Naive B cell (primary cell): ENCODE measurements around the gene RAPH1. TPM values are rescaled to one million over a fixed set of nuclear protein-coding genes. Genes with fewer than 3 reads are reported as not detected.
A peak's percentile ranks its signal among the peaks of the same experiment; 100 is the strongest.
"Not testable (repeated sequence)": the region's sequence is repeated elsewhere in the genome, so short reads cannot be mapped to it uniquely, and the experiment has no call there.

ENCODE experiments used
- ATAC-seq, 2 donors: fragments of 150-1000 bp; cut with Tn5 transposase; 2 replicates each; pipeline ENCODE4 v1.10.0; 2021; ENCODE audit warnings: low read depth in 2 of 2, mild to moderate bottlenecking in 2 of 2, moderate library complexity in 2 of 2
- DNase-seq: peaks from one replicate; pipeline ENCODE4 v3.0.0; 2022
- H3K27ac Mint-ChIP-seq, 6 donors: one replicate each; pipeline ENCODE4 v1.8.0; 2020 to 2022; ENCODE audit warnings: mild to moderate bottlenecking in 6 of 6, mixed read lengths in 6 of 6, moderate library complexity in 5 of 6, inconsistent platforms in 2 of 6
- H3K27me3 Mint-ChIP-seq, 3 donors: one replicate each; pipeline ENCODE4 v1.8.0; 2021 to 2022; ENCODE audit warnings: mixed read lengths in 3 of 3, mild to moderate bottlenecking in 1 of 3
- H3K36me3 Mint-ChIP-seq, 2 donors: one replicate each; pipeline ENCODE4 v1.8.0; 2020 to 2022; ENCODE audit warnings: mixed read lengths in 2 of 2, inconsistent platforms in 1 of 2, mild to moderate bottlenecking in 1 of 2
- H3K4me1 Mint-ChIP-seq, 3 donors: one replicate each; pipeline ENCODE4 v1.8.0; 2020 to 2022; ENCODE audit warnings: mixed read lengths in 3 of 3, inconsistent platforms in 1 of 3, mild to moderate bottlenecking in 1 of 3, moderate library complexity in 1 of 3
- H3K4me3 Mint-ChIP-seq, 8 donors: one replicate each; pipeline ENCODE4 v1.8.0; 2020 to 2022; ENCODE audit warnings: mild to moderate bottlenecking in 8 of 8, mixed read lengths in 8 of 8, moderate library complexity in 8 of 8, inconsistent platforms in 2 of 8
- H3K9me3 Mint-ChIP-seq, 7 donors: one replicate each; pipeline ENCODE4 v1.8.0; 2020 to 2022; ENCODE audit warnings: mixed read lengths in 7 of 7, mild to moderate bottlenecking in 5 of 7, inconsistent platforms in 2 of 7, moderate library complexity in 1 of 7
- polyA plus RNA-seq, 6 donors: library from polyadenylated mRNA; unstranded; fragments of 300-500 nt; fragmentation: Illumina TruSeq; gene quantifications; one replicate each; pipeline ENCODE4 v1.2.3, GENCODE V29; 2021; ENCODE audit warnings: low read depth in 6 of 6

Gene RAPH1
- polyA plus RNA-seq, 6 donors from 2014 or later = not detected

- Mint-ChIP-seq H3K27ac (no peak overlapping the region), H3K36me3 (no peaks in the 10 kb centered on the region), H3K9me3 (peaks cover 0 to 2% (median 0%) of the 10 kb centered on the region in 7 donors), H3K4me1 (no peaks in the 10 kb centered on the region), H3K4me3 (no peak overlapping the region), H3K27me3 (peaks cover 42 to 57% (median 47%) of the 10 kb centered on the region in 3 donors)
- ATAC-seq (no peak), DNase-seq (no peak)
These were observed 30.0 kb upstream of the RAPH1 start for GRCh38 chr2:203565076-203565475.

GRCh38 chr2:203562268-203562667, 27.2 kb upstream of the RAPH1 start:
- H3K4me1 Mint-ChIP-seq = no peaks in the 10 kb centered on the region
- H3K9me3 Mint-ChIP-seq = no peaks in the 10 kb centered on the region
- H3K4me3 Mint-ChIP-seq = no peak overlapping the region
- peaks cover 30 to 41% (median 32%) of the 10 kb centered on the region in 3 donors for H3K27me3 Mint-ChIP-seq
- no peaks in the 10 kb centered on the region for H3K36me3 Mint-ChIP-seq
- DNase-seq = no peak
- no peak overlapping the region for H3K27ac Mint-ChIP-seq
- no peak for ATAC-seq

GRCh38 chr2:203559641-203560040, 24.5 kb upstream of the RAPH1 start:
- DNase-seq = no peak
- Mint-ChIP-seq H3K9me3 (peaks cover 0 to 2% (median 0%) of the 10 kb centered on the region in 7 donors), H3K4me1 (no peaks in the 10 kb centered on the region), H3K27me3 (peaks cover 18 to 34% (median 32%) of the 10 kb centered on the region in 3 donors), H3K36me3 (peaks cover 0 to 2% of the 10 kb centered on the region in 2 donors), H3K27ac (no peak overlapping the region), H3K4me3 (no peak overlapping the region)
- no peak for ATAC-seq

DNA sequence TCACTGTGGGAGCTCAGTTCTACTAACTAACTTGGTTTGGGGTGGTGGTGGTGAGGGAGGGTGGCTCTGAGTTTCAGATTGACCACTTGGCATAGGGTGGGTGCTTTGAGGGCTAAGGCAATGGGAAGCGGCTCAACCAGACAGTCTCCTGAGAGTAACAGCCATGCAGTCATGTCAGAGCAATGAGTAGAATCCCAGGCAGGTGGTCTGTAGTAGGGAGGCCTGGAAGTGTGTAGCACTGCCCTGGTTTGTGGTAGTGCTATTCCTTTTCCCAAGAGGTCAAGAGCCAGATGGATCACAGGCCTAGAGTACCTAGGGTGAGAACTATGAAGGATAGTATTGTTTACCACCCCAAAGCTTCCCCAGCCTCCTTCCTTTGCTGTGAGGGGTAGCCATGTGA, 18.7 kb upstream of the RAPH1 start:
- H3K9me3 Mint-ChIP-seq = peaks cover 0 to 2% (median 0%) of the 10 kb centered on the region in 7 donors
- DNase-seq (no peak), ATAC-seq (no peak)
- H3K27ac Mint-ChIP-seq = no peak overlapping the region
- no peak overlapping the region for H3K4me3 Mint-ChIP-seq
- H3K27me3 Mint-ChIP-seq = peaks cover 19 to 38% (median 32%) of the 10 kb centered on the region in 3 donors
- H3K36me3 Mint-ChIP-seq = peaks cover 0 to 8% of the 10 kb centered on the region in 2 donors
- no peaks in the 10 kb centered on the region for H3K4me1 Mint-ChIP-seq

DNA sequence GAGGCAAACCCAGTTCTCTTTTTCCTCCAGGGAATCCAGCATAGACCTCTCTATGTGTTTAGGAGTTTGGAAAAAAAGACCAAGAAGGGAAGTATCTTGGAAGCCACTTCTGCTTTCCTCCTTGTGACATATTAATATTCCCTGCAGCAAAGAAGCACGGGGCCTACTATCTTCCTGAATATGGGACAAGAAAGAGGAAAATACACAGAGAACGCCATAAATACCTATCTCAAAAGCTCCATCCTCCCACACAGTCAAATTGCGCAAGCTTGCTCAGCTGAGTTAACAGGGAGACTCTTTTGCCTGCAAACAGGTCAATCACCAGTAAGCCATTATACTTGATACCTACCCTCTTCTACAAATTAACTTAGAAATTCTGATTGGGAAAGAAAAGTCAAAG, 16.7 kb upstream of the RAPH1 start:
- Mint-ChIP-seq H3K36me3 (peaks cover 0 to 8% of the 10 kb centered on the region in 2 donors), H3K4me3 (no peak overlapping the region), H3K27ac (no peak overlapping the region), H3K27me3 (peaks cover 17 to 40% (median 39%) of the 10 kb centered on the region in 3 donors), H3K4me1 (no peaks in the 10 kb centered on the region), H3K9me3 (peaks cover 0 to 2% (median 0%) of the 10 kb centered on the region in 7 donors)
- ATAC-seq (no peak), DNase-seq (no peak)

DNA sequence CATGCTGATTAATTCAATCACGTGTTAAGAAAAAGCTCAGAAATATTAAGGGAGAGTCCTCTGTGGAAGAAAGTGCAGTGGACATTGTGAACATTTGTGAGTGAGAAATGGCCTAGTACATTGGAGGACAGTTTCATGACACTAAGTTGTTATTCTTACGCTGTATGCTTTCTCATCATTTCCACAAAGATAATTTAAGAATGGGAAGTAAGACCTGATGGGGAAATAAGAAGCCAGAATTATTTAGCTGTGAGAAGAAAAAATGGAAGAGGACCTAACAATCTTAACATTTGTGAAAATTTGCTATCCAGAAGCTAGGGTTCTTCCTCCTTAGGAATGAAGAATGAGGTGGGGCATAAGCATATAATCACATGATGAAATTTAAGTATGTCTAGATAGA, 15.2 kb upstream of the RAPH1 start:
- ATAC-seq (no peak), DNase-seq (no peak)
- Mint-ChIP-seq H3K36me3 (peaks cover 0 to 8% of the 10 kb centered on the region in 2 donors), H3K4me1 (no peaks in the 10 kb centered on the region), H3K9me3 (no peaks in the 10 kb centered on the region), H3K27me3 (peaks cover 13 to 49% (median 42%) of the 10 kb centered on the region in 3 donors), H3K4me3 (no peak overlapping the region), H3K27ac (no peak overlapping the region)

GRCh38 chr2:203549406-203549805, 14.3 kb upstream of the RAPH1 start:
- H3K27me3 Mint-ChIP-seq = peaks cover 20 to 54% (median 46%) of the 10 kb centered on the region in 3 donors
- ATAC-seq (no peak), DNase-seq (no peak)
- peaks cover 0 to 3% of the 10 kb centered on the region in 2 donors for H3K36me3 Mint-ChIP-seq
- H3K4me3 Mint-ChIP-seq = peak overlapping the region in 1 of 8 donors; percentile 1
- no peak overlapping the region for H3K27ac Mint-ChIP-seq
- no peaks in the 10 kb centered on the region for H3K4me1 Mint-ChIP-seq
- H3K9me3 Mint-ChIP-seq = no peaks in the 10 kb centered on the region

- no peak for DNase-seq
- ATAC-seq = no peak
- Mint-ChIP-seq H3K9me3 (no peaks in the 10 kb centered on the region), H3K27me3 (peaks cover 22 to 54% (median 45%) of the 10 kb centered on the region in 3 donors), H3K36me3 (no peaks in the 10 kb centered on the region), H3K27ac (no peak overlapping the region), H3K4me3 (no peak overlapping the region), H3K4me1 (no peaks in the 10 kb centered on the region)
These were observed 13.8 kb upstream of the RAPH1 start for GRCh38 chr2:203548887-203549286.

DNA sequence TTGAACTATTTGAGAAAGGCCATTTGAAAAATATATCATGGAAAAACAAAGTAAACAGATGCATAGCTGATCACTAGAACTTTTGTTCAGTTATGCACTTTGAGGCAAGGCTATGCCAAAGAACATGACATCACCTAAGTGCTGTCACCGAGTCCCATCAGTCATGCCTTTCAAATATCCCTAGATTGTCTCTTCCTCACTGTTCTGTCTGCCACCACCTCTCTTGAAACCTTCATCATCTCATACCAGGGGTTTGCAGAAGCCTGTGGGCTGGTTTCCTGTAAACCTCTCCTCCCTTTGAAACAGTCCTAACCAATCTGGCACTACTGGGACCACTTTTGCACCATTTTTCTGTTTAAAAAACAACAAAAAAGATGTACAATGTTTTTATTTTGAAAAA, 12.3 kb upstream of the RAPH1 start:
- H3K27me3 Mint-ChIP-seq = peaks cover 27 to 58% (median 44%) of the 10 kb centered on the region in 3 donors
- no peak for ATAC-seq
- H3K4me3 Mint-ChIP-seq = no peak overlapping the region
- H3K9me3 Mint-ChIP-seq = peaks cover 0 to 4% (median 0%) of the 10 kb centered on the region in 7 donors
- H3K27ac Mint-ChIP-seq = no peak overlapping the region
- H3K4me1 Mint-ChIP-seq = no peaks in the 10 kb centered on the region
- H3K36me3 Mint-ChIP-seq = peaks cover 0 to 4% of the 10 kb centered on the region in 2 donors
- no peak for DNase-seq

DNA sequence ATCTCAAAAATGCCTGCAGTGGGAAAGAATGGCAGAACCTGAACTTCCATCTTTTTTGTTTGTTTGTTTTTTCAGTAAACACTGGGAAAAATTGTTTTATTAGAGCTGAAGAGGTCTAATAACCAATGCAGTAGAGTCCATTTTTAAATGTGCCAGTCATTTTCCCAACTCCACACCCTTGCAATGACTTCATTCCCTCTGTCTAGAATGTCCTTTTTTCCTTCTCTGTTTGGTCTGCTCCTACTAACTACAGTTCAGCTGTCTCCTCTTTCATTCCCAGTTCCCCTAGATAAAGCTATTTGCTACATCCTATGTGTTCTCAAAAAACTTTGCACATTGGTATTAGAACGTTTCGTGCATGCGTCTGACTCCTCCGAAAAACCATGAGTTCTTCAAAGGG, 9.3 kb upstream of the RAPH1 start:
- no peaks in the 10 kb centered on the region for H3K4me1 Mint-ChIP-seq
- H3K36me3 Mint-ChIP-seq = peaks cover 0 to 4% of the 10 kb centered on the region in 2 donors
- ATAC-seq (no peak), DNase-seq (no peak)
- H3K9me3 Mint-ChIP-seq = peaks cover 0 to 5% (median 0%) of the 10 kb centered on the region in 7 donors
- peaks cover 23 to 57% (median 34%) of the 10 kb centered on the region in 3 donors for H3K27me3 Mint-ChIP-seq
- no peak overlapping the region for H3K4me3 Mint-ChIP-seq
- no peak overlapping the region for H3K27ac Mint-ChIP-seq

GRCh38 chr2:203543898-203544328, 8.8 kb upstream of the RAPH1 start:
- ATAC-seq = no peak
- Mint-ChIP-seq H3K27me3 (peaks cover 20 to 52% (median 33%) of the 10 kb centered on the region in 3 donors), H3K9me3 (peaks cover 0 to 7% (median 2%) of the 10 kb centered on the region in 7 donors), H3K4me3 (no peak overlapping the region), H3K4me1 (no peaks in the 10 kb centered on the region), H3K27ac (no peak overlapping the region), H3K36me3 (peaks cover 0 to 4% of the 10 kb centered on the region in 2 donors)
- DNase-seq = no peak

- not testable (repeated sequence) for H3K4me3 Mint-ChIP-seq, H3K27ac Mint-ChIP-seq, H3K4me1 Mint-ChIP-seq, ATAC-seq, DNase-seq
- peaks cover 8 to 13% of the 10 kb centered on the region in 2 donors for H3K36me3 Mint-ChIP-seq
- H3K27me3 Mint-ChIP-seq = peaks cover 41 to 61% (median 49%) of the 10 kb centered on the region in 3 donors
- peaks cover 7 to 37% (median 26%) of the 10 kb centered on the region in 7 donors for H3K9me3 Mint-ChIP-seq
These were observed 5.5 kb upstream of the RAPH1 start for GRCh38 chr2:203540598-203540997.

- Mint-ChIP-seq H3K9me3 (peaks cover 7 to 41% (median 26%) of the 10 kb centered on the region in 7 donors), H3K36me3 (peaks cover 7 to 13% of the 10 kb centered on the region in 2 donors), H3K4me1 (peaks cover 13 to 21% (median 16%) of the 10 kb centered on the region in 3 donors), H3K27me3 (peaks cover 45 to 58% (median 49%) of the 10 kb centered on the region in 3 donors)
- not testable (repeated sequence) for DNase-seq, ATAC-seq, H3K27ac Mint-ChIP-seq, H3K4me3 Mint-ChIP-seq
These were observed 3.1 kb upstream of the RAPH1 start for GRCh38 chr2:203538237-203538636.

DNA sequence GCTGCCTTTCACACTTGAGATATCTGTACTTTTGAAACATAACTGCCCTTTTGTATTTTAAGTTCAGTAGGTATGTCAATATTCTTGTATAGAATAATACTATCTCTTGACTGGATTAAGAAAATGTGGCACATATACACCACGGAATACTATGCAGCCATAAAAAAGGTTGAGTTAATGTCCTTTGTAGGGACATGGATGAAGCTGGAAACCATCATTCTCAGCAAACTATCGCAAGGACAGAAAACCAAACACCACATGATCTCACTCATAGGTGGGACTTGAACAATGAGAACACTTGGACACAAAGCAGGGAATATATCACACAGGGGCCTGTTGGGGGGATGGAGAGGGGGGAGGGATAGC, 1.5 kb upstream of the RAPH1 start:
- not testable (repeated sequence) for DNase-seq, H3K27ac Mint-ChIP-seq, ATAC-seq
- Mint-ChIP-seq H3K4me1 (peaks cover 13 to 21% (median 16%) of the 10 kb centered on the region in 3 donors), H3K27me3 (peaks cover 56 to 63% (median 58%) of the 10 kb centered on the region in 3 donors), H3K4me3 (peak overlapping the region in 6 of 8 donors; percentile 19 to 93 (median 86)), H3K36me3 (peaks cover 8 to 13% of the 10 kb centered on the region in 2 donors), H3K9me3 (peaks cover 7 to 41% (median 26%) of the 10 kb centered on the region in 7 donors)
